GM18909 (cell line): ENCODE measurements around the gene TOX2.

Experiments used
- ATAC-seq: cut with Tn5 transposase; IDR thresholded peaks from one replicate; pipeline ENCODE4 v1.9.1; 2021; ENCODE audit warnings: mild to moderate bottlenecking; ENCODE audit not compliant: unreplicated experiment, poor library complexity

Gene TOX2

GRCh38 chr20:44113618-44114376 is 199.1 kb downstream of the TOX2 start:
- ATAC-seq, result no peak

GRCh38 chr20:44115181-44115580 is 200.5 kb downstream of the TOX2 start:
- no peak for ATAC-seq

- ATAC-seq, result no peak
Measured at GRCh38 chr20:44115762-44116644, 201.4 kb downstream of the TOX2 start.

GRCh38 chr20:44117296-44118184 is 202.9 kb downstream of the TOX2 start:
- ATAC-seq, result no peak

GRCh38 chr20:44118185-44119033 is 203.8 kb downstream of the TOX2 start:
- ATAC-seq, result no peak
